SK-N-SH (cell line): Measurements from ENCODE around the gene ALDH1L2. TPM values are rescaled to one million over a fixed set of nuclear protein-coding genes. Genes with fewer than 3 reads are reported as not detected.
A peak's percentile ranks its signal among the peaks of the same experiment; 100 is the strongest.

Experiments
- CTCF ChIA-PET: fragments of 300-600, 350-600 bp; formaldehyde crosslinking; extraction: SDS; loops from one replicate; lab custom pipeline; 2021; lab: Yijun Ruan, JAX
- POLR2A ChIA-PET: fragments of 350-600 bp; sonication (Branson Sonifier 250); formaldehyde crosslinking; extraction: SDS; loops from one replicate; lab custom pipeline; 2020; ENCODE audit warnings: antibody characterized with exemption, inconsistent platforms; lab: Yijun Ruan, JAX
- DNase-seq: peaks from one replicate; pipeline ENCODE4 v3.0.0; 2012
- H2AFZ ChIP-seq: fragments of 200-600 bp; sonication (generic); 2 replicates; pipeline ENCODE4 v1.8.1; 2016; ENCODE audit warnings: antibody characterized with exemption, mild to moderate bottlenecking, low read depth
- H3F3A ChIP-seq: fragments of 200-600 bp; sonication (generic); replicated peaks from 2 replicates; pipeline ENCODE3; 2016; ENCODE audit warnings: antibody characterized with exemption, mild to moderate bottlenecking; ENCODE audit not compliant: insufficient read depth
- H3K27ac ChIP-seq, 2 experiments: fragments of 200-500 bp in 1 of 2; fragments of 200-600 bp in 1 of 2; sonication (Bioruptor generic) in 1 of 2; sonication (generic), shearing (Covaris generic) in 1 of 2; 2 replicates each; pipeline versions ENCODE4 v1.5.1 to v1.6.1; 2014 to 2016; ENCODE audit warnings: low read depth in 2 of 2, inconsistent platforms in 1 of 2, low read length in 1 of 2, mild to moderate bottlenecking in 1 of 2, mixed read lengths in 1 of 2
- H3K27me3 ChIP-seq: fragments of 200-600 bp; sonication (generic), shearing (Covaris generic); 2 replicates; pipeline ENCODE4 v1.6.1; 2016; ENCODE audit warnings: mixed run types; ENCODE audit not compliant: insufficient read depth
- H3K36me3 ChIP-seq, 2 experiments: fragments of 200-500 bp in 1 of 2; fragments of 200-600 bp in 1 of 2; sonication (Bioruptor generic) in 1 of 2; sonication (generic) in 1 of 2; replicated peaks in 1 of 2; 2 replicates each; pipeline versions ENCODE3 to v1.5.1; 2014 to 2016; ENCODE audit warnings: low read length in 1 of 2, mild to moderate bottlenecking in 1 of 2; ENCODE audit not compliant: insufficient read depth in 2 of 2, control insufficient read depth in 1 of 2
- H3K4me1 ChIP-seq, 2 experiments: fragments of 200-500 bp in 1 of 2; fragments of 200-600 bp in 1 of 2; sonication (Bioruptor generic) in 1 of 2; sonication (generic), shearing (Covaris generic) in 1 of 2; 2 replicates each; pipeline versions ENCODE4 v1.5.1 to v1.6.1; 2014 to 2016; ENCODE audit warnings: low read depth in 1 of 2, low read length in 1 of 2, mixed run types in 1 of 2; ENCODE audit not compliant: insufficient read depth in 2 of 2, control insufficient read depth in 1 of 2
- H3K4me2 ChIP-seq: fragments of 200-600 bp; sonication (generic), shearing (Covaris generic); 2 replicates; pipeline ENCODE4 v1.6.1; 2017; ENCODE audit warnings: mixed run types
- H3K4me3 ChIP-seq, 2 experiments: fragments of 200-500 bp in 1 of 2; fragments of 200-600 bp in 1 of 2; sonication (Bioruptor generic) in 1 of 2; sonication (generic), shearing (Covaris generic) in 1 of 2; 2 replicates each; pipeline versions ENCODE4 v1.5.1 to v1.8.1; 2014 to 2016; ENCODE audit warnings: low read depth in 2 of 2, inconsistent platforms in 1 of 2, low read length in 1 of 2, mild to moderate bottlenecking in 1 of 2, mixed read lengths in 1 of 2, moderate library complexity in 1 of 2
- H3K79me2 ChIP-seq: fragments of 200-600 bp; sonication (generic); 2 replicates; pipeline ENCODE4 v1.8.1; 2017; ENCODE audit warnings: mild to moderate bottlenecking; ENCODE audit not compliant: insufficient read depth
- H3K9ac ChIP-seq: fragments of 200-600 bp; sonication (generic); 2 replicates; pipeline ENCODE4 v1.6.1; 2017; ENCODE audit warnings: mixed run types
- H3K9me2 ChIP-seq: fragments of 200-600 bp; sonication (generic); 2 replicates; pipeline ENCODE4 v1.6.1; 2017; ENCODE audit warnings: mixed run types
- H3K9me3 ChIP-seq: fragments of 200-600 bp; sonication (generic); 2 replicates; pipeline ENCODE4 v1.6.1; 2017; ENCODE audit warnings: mixed run types, mild to moderate bottlenecking, moderate library complexity
- H4K20me1 ChIP-seq: fragments of 200-600 bp; sonication (generic); 2 replicates; pipeline ENCODE4 v1.6.1; 2017; ENCODE audit warnings: mild to moderate bottlenecking, mixed run types; ENCODE audit not compliant: insufficient read depth
- CHD2 ChIP-seq: fragments of 150-350 bp; IDR thresholded peaks from 2 replicates; pipeline ENCODE4 v1.6.1; 2018; ENCODE audit warnings: low read length; ENCODE audit not compliant: partially characterized antibody
- EZH2phosphoT487 ChIP-seq: fragments of 200-600 bp; sonication (generic); IDR thresholded peaks from 2 replicates; pipeline ENCODE4 v1.6.1; 2017; ENCODE audit warnings: low read depth, mixed run types, mild to moderate bottlenecking, antibody characterized with exemption, moderate library complexity, borderline replicate concordance
- FOSL2 ChIP-seq: IDR thresholded peaks from 2 replicates; pipeline ENCODE4 v1.4.0; 2012; ENCODE audit warnings: low read depth, mild to moderate bottlenecking, moderate library complexity, borderline replicate concordance
- JUND ChIP-seq: IDR thresholded peaks from 2 replicates; pipeline ENCODE4 v1.4.0; 2012
- MXI1 ChIP-seq: IDR thresholded peaks from 2 replicates; pipeline ENCODE4 v1.6.1; 2012; ENCODE audit warnings: mild to moderate bottlenecking, low read depth, low read length, improper control_type of control experiment
- NRF1 ChIP-seq: IDR thresholded peaks from 2 replicates; pipeline ENCODE4 v1.6.1; 2012; ENCODE audit warnings: low read depth, mild to moderate bottlenecking, low read length
- POLR2AphosphoS5 ChIP-seq: IDR thresholded peaks from 2 replicates; pipeline ENCODE4 v1.6.1; 2012; ENCODE audit warnings: low read depth, low read length
- RAD21 ChIP-seq: IDR thresholded peaks from 2 replicates; pipeline ENCODE4 v1.6.1; 2012; ENCODE audit warnings: mild to moderate bottlenecking, low read length
- RCOR1 ChIP-seq: fragments of 150-350 bp; IDR thresholded peaks from 2 replicates; pipeline ENCODE4 v1.6.1; 2017; ENCODE audit warnings: antibody characterized with exemption, low read length
- TEAD4 ChIP-seq: IDR thresholded peaks from 2 replicates; pipeline ENCODE4 v1.4.0; 2012; ENCODE audit warnings: mild to moderate bottlenecking, borderline replicate concordance; ENCODE audit not compliant: insufficient read depth
- WGBS: methylation state at CpG from one replicate; pipeline ENCODE4 v1.1.6; 2017; ENCODE audit warnings: low lambda C conversion rate; 5-methylcytosine and 5-hydroxymethylcytosine counted together
- polyA plus RNA-seq, 3 experiments: library from polyadenylated mRNA; depleted of rRNA; stranded (reverse); fragments of >200 nt; gene quantifications; 2 replicates each; pipeline ENCODE4 v1.2.3, GENCODE V29; 2012
- TF ChIP-seq, protein P1 (sequence below): IDR thresholded peaks from 2 replicates; pipeline ENCODE4 v1.6.1; 2012; ENCODE audit warnings: mild to moderate bottlenecking, low read depth, low read length, moderate library complexity
- TF ChIP-seq, protein P2 (sequence below): IDR thresholded peaks from 2 replicates; pipeline ENCODE4 v1.4.0; 2012; ENCODE audit warnings: low read depth, borderline replicate concordance
- TF ChIP-seq, protein P3 (sequence below): fragments of 150-350 bp; IDR thresholded peaks from 2 replicates; pipeline ENCODE4 v1.6.1; 2016; ENCODE audit warnings: mild to moderate bottlenecking, low read depth, low read length
- TF ChIP-seq, protein P4 (sequence below): IDR thresholded peaks from 2 replicates; pipeline ENCODE4; 2012
- TF ChIP-seq, protein P5 (sequence below): IDR thresholded peaks from 2 replicates; pipeline ENCODE4 v1.4.0; 2012; ENCODE audit warnings: low read depth
- TF ChIP-seq, protein P6 (sequence below): fragments of 150-350 bp; IDR thresholded peaks from 2 replicates; pipeline ENCODE4 v1.6.1; 2017; ENCODE audit warnings: antibody characterized with exemption, low read length, low read depth, borderline replicate concordance

ALDH1L2 gene
- polyA plus RNA-seq, 1 of the 3 experiments (the other 2 are of a cell fraction) = 1.9 TPM

DNA sequence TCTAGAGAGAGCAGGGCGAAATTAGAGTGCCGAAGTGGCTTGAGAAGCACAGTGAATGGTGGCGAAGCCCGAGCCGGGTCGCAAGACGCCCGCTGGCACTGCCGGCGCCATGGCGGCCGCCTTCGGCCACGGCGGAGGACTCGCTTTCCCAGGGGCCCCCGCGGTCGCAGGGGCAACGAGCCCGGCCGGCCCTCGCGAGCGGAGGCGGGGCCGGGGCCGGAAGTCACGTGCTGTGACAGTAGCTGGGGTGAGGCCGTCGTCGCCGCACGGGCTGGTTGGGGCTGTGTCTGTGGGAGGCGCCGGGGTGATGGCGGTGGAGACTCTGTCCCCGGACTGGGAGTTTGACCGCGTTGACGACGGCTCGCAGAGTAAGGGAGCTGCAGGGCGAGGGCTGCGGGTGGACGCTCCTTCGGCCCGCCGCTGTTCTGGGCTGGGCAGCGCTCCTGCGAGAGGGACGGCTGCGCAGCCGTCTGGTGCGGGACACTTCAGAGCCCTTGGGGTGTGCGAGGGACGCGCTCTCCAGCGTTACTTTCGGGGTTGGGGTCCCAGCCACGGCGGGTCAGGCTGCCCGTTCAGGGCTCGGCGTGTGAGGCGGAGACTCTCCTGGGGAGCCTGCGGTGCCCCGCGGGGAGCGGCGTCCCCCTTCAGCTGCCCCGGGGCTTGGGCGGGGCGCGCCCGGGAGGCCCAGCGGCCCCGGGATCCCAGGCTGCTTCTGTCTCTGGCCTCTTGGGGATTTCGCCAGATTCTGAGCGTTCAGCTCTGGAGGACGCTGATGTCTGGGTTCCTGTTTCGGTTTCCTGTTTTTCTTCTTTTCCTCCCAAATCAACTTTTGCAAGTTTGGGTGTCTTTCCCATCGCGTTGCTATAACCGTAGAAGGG, 23.5 kb upstream of the ALDH1L2 start, which contains the start of gene WASHC4 (continued):
- TF ChIP-seq, protein P1, sequence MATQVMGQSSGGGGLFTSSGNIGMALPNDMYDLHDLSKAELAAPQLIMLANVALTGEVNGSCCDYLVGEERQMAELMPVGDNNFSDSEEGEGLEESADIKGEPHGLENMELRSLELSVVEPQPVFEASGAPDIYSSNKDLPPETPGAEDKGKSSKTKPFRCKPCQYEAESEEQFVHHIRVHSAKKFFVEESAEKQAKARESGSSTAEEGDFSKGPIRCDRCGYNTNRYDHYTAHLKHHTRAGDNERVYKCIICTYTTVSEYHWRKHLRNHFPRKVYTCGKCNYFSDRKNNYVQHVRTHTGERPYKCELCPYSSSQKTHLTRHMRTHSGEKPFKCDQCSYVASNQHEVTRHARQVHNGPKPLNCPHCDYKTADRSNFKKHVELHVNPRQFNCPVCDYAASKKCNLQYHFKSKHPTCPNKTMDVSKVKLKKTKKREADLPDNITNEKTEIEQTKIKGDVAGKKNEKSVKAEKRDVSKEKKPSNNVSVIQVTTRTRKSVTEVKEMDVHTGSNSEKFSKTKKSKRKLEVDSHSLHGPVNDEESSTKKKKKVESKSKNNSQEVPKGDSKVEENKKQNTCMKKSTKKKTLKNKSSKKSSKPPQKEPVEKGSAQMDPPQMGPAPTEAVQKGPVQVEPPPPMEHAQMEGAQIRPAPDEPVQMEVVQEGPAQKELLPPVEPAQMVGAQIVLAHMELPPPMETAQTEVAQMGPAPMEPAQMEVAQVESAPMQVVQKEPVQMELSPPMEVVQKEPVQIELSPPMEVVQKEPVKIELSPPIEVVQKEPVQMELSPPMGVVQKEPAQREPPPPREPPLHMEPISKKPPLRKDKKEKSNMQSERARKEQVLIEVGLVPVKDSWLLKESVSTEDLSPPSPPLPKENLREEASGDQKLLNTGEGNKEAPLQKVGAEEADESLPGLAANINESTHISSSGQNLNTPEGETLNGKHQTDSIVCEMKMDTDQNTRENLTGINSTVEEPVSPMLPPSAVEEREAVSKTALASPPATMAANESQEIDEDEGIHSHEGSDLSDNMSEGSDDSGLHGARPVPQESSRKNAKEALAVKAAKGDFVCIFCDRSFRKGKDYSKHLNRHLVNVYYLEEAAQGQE = peak; percentile 45; the same call in 1 of the 2 replicates
- TF ChIP-seq TEAD4 (no peak), EZH2phosphoT487 (no peak), NRF1 (peak; percentile 39), MXI1 (peak; percentile 81), POLR2AphosphoS5 (peak; percentile 90)
- TF ChIP-seq, protein P2, sequence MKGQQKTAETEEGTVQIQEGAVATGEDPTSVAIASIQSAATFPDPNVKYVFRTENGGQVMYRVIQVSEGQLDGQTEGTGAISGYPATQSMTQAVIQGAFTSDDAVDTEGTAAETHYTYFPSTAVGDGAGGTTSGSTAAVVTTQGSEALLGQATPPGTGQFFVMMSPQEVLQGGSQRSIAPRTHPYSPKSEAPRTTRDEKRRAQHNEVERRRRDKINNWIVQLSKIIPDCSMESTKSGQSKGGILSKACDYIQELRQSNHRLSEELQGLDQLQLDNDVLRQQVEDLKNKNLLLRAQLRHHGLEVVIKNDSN = peak; percentile 97
- TF ChIP-seq, protein P3, sequence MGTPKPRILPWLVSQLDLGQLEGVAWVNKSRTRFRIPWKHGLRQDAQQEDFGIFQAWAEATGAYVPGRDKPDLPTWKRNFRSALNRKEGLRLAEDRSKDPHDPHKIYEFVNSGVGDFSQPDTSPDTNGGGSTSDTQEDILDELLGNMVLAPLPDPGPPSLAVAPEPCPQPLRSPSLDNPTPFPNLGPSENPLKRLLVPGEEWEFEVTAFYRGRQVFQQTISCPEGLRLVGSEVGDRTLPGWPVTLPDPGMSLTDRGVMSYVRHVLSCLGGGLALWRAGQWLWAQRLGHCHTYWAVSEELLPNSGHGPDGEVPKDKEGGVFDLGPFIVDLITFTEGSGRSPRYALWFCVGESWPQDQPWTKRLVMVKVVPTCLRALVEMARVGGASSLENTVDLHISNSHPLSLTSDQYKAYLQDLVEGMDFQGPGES = no peak
- TF ChIP-seq, all 33 proteins: peak for 15

DNA sequence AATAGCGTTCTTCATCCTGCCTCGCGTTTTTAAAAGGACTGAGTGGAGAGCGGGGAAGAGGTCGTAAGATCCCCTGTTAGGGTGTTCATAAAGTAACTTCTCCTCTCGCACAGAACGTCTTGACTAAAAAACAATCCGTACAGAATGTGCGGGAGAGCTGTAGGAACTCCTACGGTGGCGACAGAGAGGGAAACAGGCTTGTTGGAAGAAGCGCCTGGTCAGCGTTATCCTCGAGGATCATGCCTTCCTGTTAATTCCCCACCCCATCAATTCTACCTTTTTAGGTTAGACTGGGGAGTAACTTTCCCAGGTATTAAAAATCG, 22.9 kb upstream of the ALDH1L2 start:
- TF ChIP-seq MXI1 = no peak; the same call in 1 of the 2 replicates
- no peak for TF ChIP-seq JUND
- TF ChIP-seq, protein P4, sequence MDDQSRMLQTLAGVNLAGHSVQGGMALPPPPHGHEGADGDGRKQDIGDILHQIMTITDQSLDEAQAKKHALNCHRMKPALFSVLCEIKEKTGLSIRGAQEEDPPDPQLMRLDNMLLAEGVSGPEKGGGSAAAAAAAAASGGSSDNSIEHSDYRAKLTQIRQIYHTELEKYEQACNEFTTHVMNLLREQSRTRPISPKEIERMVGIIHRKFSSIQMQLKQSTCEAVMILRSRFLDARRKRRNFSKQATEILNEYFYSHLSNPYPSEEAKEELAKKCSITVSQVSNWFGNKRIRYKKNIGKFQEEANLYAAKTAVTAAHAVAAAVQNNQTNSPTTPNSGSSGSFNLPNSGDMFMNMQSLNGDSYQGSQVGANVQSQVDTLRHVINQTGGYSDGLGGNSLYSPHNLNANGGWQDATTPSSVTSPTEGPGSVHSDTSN = no peak
- TF ChIP-seq POLR2AphosphoS5 = no peak
- TF ChIP-seq, protein P5, sequence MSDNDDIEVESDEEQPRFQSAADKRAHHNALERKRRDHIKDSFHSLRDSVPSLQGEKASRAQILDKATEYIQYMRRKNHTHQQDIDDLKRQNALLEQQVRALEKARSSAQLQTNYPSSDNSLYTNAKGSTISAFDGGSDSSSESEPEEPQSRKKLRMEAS = no peak
- no peak for TF ChIP-seq RAD21
- TF ChIP-seq CHD2 = no peak
- TF ChIP-seq FOSL2 = no peak
- TF ChIP-seq, protein P6, sequence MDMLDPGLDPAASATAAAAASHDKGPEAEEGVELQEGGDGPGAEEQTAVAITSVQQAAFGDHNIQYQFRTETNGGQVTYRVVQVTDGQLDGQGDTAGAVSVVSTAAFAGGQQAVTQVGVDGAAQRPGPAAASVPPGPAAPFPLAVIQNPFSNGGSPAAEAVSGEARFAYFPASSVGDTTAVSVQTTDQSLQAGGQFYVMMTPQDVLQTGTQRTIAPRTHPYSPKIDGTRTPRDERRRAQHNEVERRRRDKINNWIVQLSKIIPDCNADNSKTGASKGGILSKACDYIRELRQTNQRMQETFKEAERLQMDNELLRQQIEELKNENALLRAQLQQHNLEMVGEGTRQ = no peak
- TF ChIP-seq RCOR1 = no peak
- Histone ChIP-seq H2AFZ (peak overlapping the region; percentile 95), H3K9me2 (no peaks in the 10 kb centered on the region), H3K27ac (peak overlapping the region; percentile 91 to 96), H3K27me3 (no peaks in the 10 kb centered on the region), H3K9me3 (no peaks in the 10 kb centered on the region), H3K4me2 (peak overlapping the region; percentile 80), H3K4me1 (peaks cover 6 to 16% of the 10 kb centered on the region in 2 experiments; a peak in 3 of 4 replicates), H3K9ac (peak overlapping the region; percentile 92), H4K20me1 (peaks cover 25% of the 10 kb centered on the region), H3K36me3 (peaks cover 10 to 13% of the 10 kb centered on the region in 2 experiments), H3F3A (peaks cover 32% of the 10 kb centered on the region), H3K79me2 (peaks cover 45% of the 10 kb centered on the region), H3K4me3 (peak overlapping the region; percentile 83 to 99)
- DNase-seq = peak; percentile 67
- POLR2A ChIA-PET = interaction anchor here (1.8 to 2.3 kb wide), 2 partner anchors 23 to 1141 kb away, joined by 5 to 13 read pairs; partner anchors contain the start of genes ALDH1L2 and TDG
- CTCF ChIA-PET = interaction anchor here (1.0 to 1.5 kb wide), 2 partner anchors 22 to 726 kb away, joined by 3 read pairs; no protein-coding TSS in a partner anchor
- WGBS = 2% methylated on average over 15 of the region's 15 CpGs
